IMR-90 (cell line): Measurements from ENCODE around the gene PRL. TPM values are rescaled to one million over a fixed set of nuclear protein-coding genes. Genes with fewer than 3 reads are reported as not detected.
A peak's percentile ranks its signal among the peaks of the same experiment; 100 is the strongest.

Experiments
- ATAC-seq: fragments of 200-7000 bp; cut with Tn5 transposase; 2 replicates; pipeline ENCODE4 v1.9.1; 2020; ENCODE audit warnings: low read depth, mild to moderate bottlenecking, moderate library complexity
- BruUV-seq: library from RNA; stranded (reverse); fragments of 400-500 nt; replicated peaks from 2 replicates; lab custom pipeline; 2021; lab: Mats Ljungman, UMichigan
- CTCF ChIA-PET: fragments of 300-600 bp; formaldehyde crosslinking; extraction: SDS; loops from one replicate; lab custom pipeline; 2021; ENCODE audit warnings: antibody characterized with exemption; lab: Yijun Ruan, JAX
- POLR2A ChIA-PET: fragments of 300-600 bp; sonication (Branson Sonifier 250); formaldehyde crosslinking; loops from one replicate; lab custom pipeline; 2022; ENCODE audit warnings: antibody characterized with exemption; ENCODE audit not compliant: unreplicated experiment; lab: Charles Lee
- DNase-seq: peaks from one replicate; pipeline ENCODE4 v3.0.0; 2013
- H2AFZ ChIP-seq: replicated peaks from 2 replicates; pipeline ENCODE3; 2013; ENCODE audit warnings: low read length, mild to moderate bottlenecking; ENCODE audit not compliant: poor library complexity
- H2AK5ac ChIP-seq: 2 replicates; pipeline ENCODE4 v1.6.1; 2013; ENCODE audit warnings: low read depth, low read length, inconsistent platforms
- H2AK9ac ChIP-seq: replicated peaks from 2 replicates; pipeline ENCODE3; 2013; ENCODE audit warnings: mild to moderate bottlenecking, low read depth, low read length, moderate library complexity; ENCODE audit not compliant: poor library complexity
- H2BK120ac ChIP-seq: 2 replicates; pipeline ENCODE4 v1.6.1; 2013; ENCODE audit warnings: low read depth, low read length, inconsistent platforms
- H2BK15ac ChIP-seq: 3 replicates; pipeline ENCODE4 v1.6.1; 2013; ENCODE audit warnings: low read depth, low read length, inconsistent platforms
- H2BK20ac ChIP-seq: 2 replicates; pipeline ENCODE4 v1.6.1; 2013; ENCODE audit warnings: low read depth, mild to moderate bottlenecking, inconsistent platforms, low read length, moderate library complexity
- H2BK5ac ChIP-seq: 2 replicates; pipeline ENCODE4 v1.6.1; 2013; ENCODE audit warnings: mild to moderate bottlenecking, low read depth, low read length, inconsistent platforms; ENCODE audit not compliant: poor library complexity, severe bottlenecking
- H3K14ac ChIP-seq: replicated peaks from 2 replicates; pipeline ENCODE4 v1.6.1; 2013; ENCODE audit warnings: low read depth, low read length, inconsistent platforms
- H3K18ac ChIP-seq: 2 replicates; pipeline ENCODE4 v1.6.1; 2013; ENCODE audit warnings: low read depth, low read length, control low read depth
- H3K23ac ChIP-seq: 2 replicates; pipeline ENCODE4 v1.6.1; 2013; ENCODE audit warnings: low read depth, low read length, inconsistent platforms
- H3K27ac ChIP-seq: 2 replicates; pipeline ENCODE4 v1.5.1; 2013; ENCODE audit warnings: mild to moderate bottlenecking, control low read depth, low read length; ENCODE audit not compliant: insufficient read depth
- H3K27me3 ChIP-seq: 2 replicates; pipeline ENCODE4 v1.6.1; 2013; ENCODE audit warnings: low read length; ENCODE audit not compliant: control insufficient read depth, insufficient read depth
- H3K36me3 ChIP-seq: 2 replicates; pipeline ENCODE4 v1.6.1; 2013; ENCODE audit warnings: low read length, mixed read lengths; ENCODE audit not compliant: control insufficient read depth, insufficient read depth
- H3K4ac ChIP-seq: 2 replicates; pipeline ENCODE4 v1.6.1; 2013; ENCODE audit warnings: low read depth, low read length, inconsistent platforms
- H3K4me1 ChIP-seq: 2 replicates; pipeline ENCODE4 v1.6.1; 2013; ENCODE audit warnings: low read length, mixed read lengths; ENCODE audit not compliant: control insufficient read depth, insufficient read depth
- H3K4me2 ChIP-seq: 2 replicates; pipeline ENCODE4 v1.6.1; 2013; ENCODE audit warnings: low read depth, mild to moderate bottlenecking, control low read depth, low read length, moderate library complexity
- H3K4me3 ChIP-seq: 2 replicates; pipeline ENCODE4 v1.5.1; 2013; ENCODE audit warnings: low read depth, mild to moderate bottlenecking, control low read depth, low read length, moderate library complexity; ENCODE audit not compliant: insufficient read depth
- H3K56ac ChIP-seq: 2 replicates; pipeline ENCODE4 v1.6.1; 2013; ENCODE audit warnings: low read length, inconsistent platforms; ENCODE audit not compliant: insufficient read depth; ENCODE audit errors: extremely low read depth
- H3K79me1 ChIP-seq, 2 experiments: 2 replicates each; pipeline ENCODE4 v1.6.1; 2013; ENCODE audit warnings: low read length in 2 of 2, inconsistent platforms in 1 of 2, low read depth in 1 of 2
- H3K9ac ChIP-seq: 2 replicates; pipeline ENCODE4 v1.6.1; 2013; ENCODE audit warnings: low read depth, low read length, control low read depth
- H3K9me1 ChIP-seq: 2 replicates; pipeline ENCODE4 v1.6.1; 2013; ENCODE audit warnings: low read length, inconsistent platforms; ENCODE audit not compliant: insufficient read depth
- H3K9me3 ChIP-seq: 2 replicates; pipeline ENCODE4 v1.6.1; 2013; ENCODE audit warnings: low read length; ENCODE audit not compliant: control insufficient read depth, insufficient read depth
- H4K20me1 ChIP-seq: 2 replicates; pipeline ENCODE4 v1.6.1; 2013; ENCODE audit warnings: low read length, inconsistent platforms; ENCODE audit not compliant: insufficient read depth
- H4K5ac ChIP-seq: 2 replicates; pipeline ENCODE4 v1.6.1; 2013; ENCODE audit warnings: mild to moderate bottlenecking, low read depth, low read length, control low read depth
- H4K8ac ChIP-seq, 2 experiments: 2 replicates each; pipeline ENCODE4 v1.6.1; 2013; ENCODE audit warnings: low read depth in 2 of 2, low read length in 2 of 2, control low read depth in 1 of 2, inconsistent platforms in 1 of 2
- H4K91ac ChIP-seq: 2 replicates; pipeline ENCODE4 v1.6.1; 2013; ENCODE audit warnings: low read depth, low read length, inconsistent platforms; ENCODE audit not compliant: insufficient read depth
- MAZ ChIP-seq: IDR thresholded peaks from 2 replicates; pipeline ENCODE4 v1.6.1; 2012; ENCODE audit warnings: low read depth, mild to moderate bottlenecking, low read length, improper control_type of control experiment, moderate library complexity, borderline replicate concordance
- WGBS, 2 experiments: methylation state at CpG; one replicate each; pipeline versions ENCODE4 v1.1.5 to v1.1.7; 2013; ENCODE audit warnings: missing lambda C conversion rate in 2 of 2; ENCODE audit not compliant: insufficient read length in 1 of 2; ENCODE audit errors: extremely low coverage in 2 of 2; 5-methylcytosine and 5-hydroxymethylcytosine counted together
- dilution Hi-C: fragments of 300-500 bp; cut with HindIII; formaldehyde crosslinking; loops from one replicate; pipeline ENCODE4 v1.14.3; 2018; ENCODE audit warnings: low sequenced_read_pairs; ENCODE audit not compliant: unreplicated experiment
- in situ Hi-C: fragments of 300-500 bp; cut with MboI; formaldehyde crosslinking; loops from 3 replicates; pipeline ENCODE4 v1.14.3; 2019; ENCODE audit warnings: low sequenced_read_pairs, inconsistent platforms, mixed read lengths
- intact Hi-C: fragments of 100-400 bp; cut with micrococcal nuclease; formaldehyde crosslinking; loops from 2 replicates; pipeline ENCODE4 v1.10.0; 2022
- polyA plus RNA-seq, 3 experiments: library from polyadenylated mRNA; depleted of rRNA; stranded (reverse); fragments of >200 nt; gene quantifications; 2 replicates each; pipeline ENCODE4 v1.2.3, GENCODE V29; 2012; ENCODE audit warnings: low replicate concordance in 1 of 3
- total RNA-seq: library from RNA; depleted of rRNA; stranded (reverse); fragments of >200 nt; gene quantifications from 2 replicates; pipeline ENCODE4 v1.2.3, GENCODE V29; 2012

Gene PRL
- total and polyA plus RNA-seq, 2 of the 4 experiments (the other 2 are of a cell fraction): not detected

DNA sequence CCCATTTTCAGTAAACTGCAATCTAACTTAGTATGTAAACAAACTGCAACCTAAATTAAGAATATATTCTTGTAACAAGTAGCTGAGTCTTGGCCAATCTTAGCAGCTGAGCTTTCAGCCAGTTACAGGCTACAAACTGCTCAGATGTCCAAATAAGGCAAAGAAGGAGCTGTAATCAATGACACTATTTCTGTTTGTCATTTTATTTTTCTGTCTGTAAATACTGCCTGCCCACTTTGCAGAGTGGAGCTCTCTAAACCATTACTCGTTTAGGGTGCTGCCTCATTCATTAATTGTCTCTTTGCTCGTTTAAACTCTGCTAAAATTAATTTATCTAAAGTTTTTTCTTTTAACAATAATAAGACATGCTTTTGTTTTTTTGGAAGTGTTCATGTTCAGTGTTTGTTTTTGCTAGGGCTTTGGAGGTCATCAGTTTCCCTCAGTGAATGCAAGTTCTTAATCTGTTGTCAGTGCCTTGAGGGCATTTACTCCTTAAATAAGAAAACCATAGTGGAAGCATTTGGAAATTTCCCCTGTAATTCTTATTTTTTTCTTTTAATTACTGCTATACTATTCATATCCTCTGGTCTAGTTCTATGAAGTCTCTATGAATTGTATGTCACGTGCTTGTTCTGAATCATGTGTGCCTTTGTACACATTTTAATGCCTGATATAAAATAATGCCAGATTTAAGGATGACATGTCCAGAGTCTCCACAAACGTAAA, 3.6 kb upstream of the PRL start:
- Histone ChIP-seq H3K79me1 (no peaks in the 10 kb centered on the region), H3K4me2 (no peak overlapping the region), H2BK15ac (no peak overlapping the region), H3K9ac (no peak overlapping the region), H4K5ac (no peak overlapping the region), H4K8ac (no peak overlapping the region), H3K27me3 (no peaks in the 10 kb centered on the region), H3K14ac (no peak overlapping the region), H3K9me1 (no peaks in the 10 kb centered on the region), H4K91ac (no peak overlapping the region), H3K9me3 (no peaks in the 10 kb centered on the region), H3K56ac (no peak overlapping the region), H3K36me3 (no peaks in the 10 kb centered on the region), H2AFZ (no peak overlapping the region), H3K4me3 (no peak overlapping the region), H3K27ac (no peak overlapping the region), H3K4ac (no peak overlapping the region), H2BK20ac (no peak overlapping the region), H3K4me1 (no peaks in the 10 kb centered on the region), H2BK5ac (no peak overlapping the region), H2BK120ac (no peak overlapping the region), H4K20me1 (no peaks in the 10 kb centered on the region), H3K23ac (no peak overlapping the region), H2AK9ac (no peak overlapping the region), H2AK5ac (no peak overlapping the region), H3K18ac (no peak overlapping the region; the same call in 1 of the 2 replicates)
- CTCF ChIA-PET: no interaction called here
- POLR2A ChIA-PET: no interaction called here
- no peak for DNase-seq
- no TSS peak for BruUV-seq
- WGBS, 2 experiments: no CpG with 5 or more reads among the region's 4 CpGs
- dilution Hi-C loops (no loop called here), in situ Hi-C loops (no loop called here), intact Hi-C loops (no loop called here)
- TF ChIP-seq MAZ: no peak
- ATAC-seq: 0 out of 2 replicates have a peak, but pooled peaks have one; percentile 35
